GM21528 (cell line): Measurements from ENCODE around the gene ZCCHC13.
"Not testable (repeated sequence)": the region's sequence is repeated elsewhere in the genome, so short reads cannot be mapped to it uniquely, and the experiment has no call there.

Experiments
- ATAC-seq: cut with Tn5 transposase; IDR thresholded peaks from one replicate; pipeline ENCODE4 v1.9.1; 2021; ENCODE audit warnings: mild to moderate bottlenecking, moderate library complexity; ENCODE audit not compliant: unreplicated experiment, low FRiP score

Gene ZCCHC13

DNA sequence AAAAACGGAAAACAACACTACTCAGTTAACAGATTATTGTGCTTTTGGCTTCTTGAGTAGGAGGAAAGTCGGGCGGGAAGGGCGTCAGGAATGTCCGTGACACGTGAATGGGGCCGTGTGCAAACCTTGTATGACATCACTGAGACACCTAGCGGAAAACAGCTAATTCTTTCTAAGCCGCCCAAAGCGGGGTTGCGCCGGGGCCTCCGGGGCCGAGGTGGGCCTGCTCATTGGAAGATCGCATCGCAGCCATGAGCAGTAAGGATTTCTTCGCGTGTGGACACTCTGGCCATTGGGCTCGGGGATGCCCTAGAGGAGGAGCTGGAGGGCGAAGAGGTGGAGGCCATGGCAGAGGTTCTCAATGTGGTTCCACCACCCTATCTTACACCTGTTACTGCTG lies at the start of gene ZCCHC13:
TSS of gene ZCCHC13 (plus strand) at position 165 of the 400 bp plus-strand sequence. CDS start at position 252, 87 bp downstream.
- ATAC-seq = no peak

DNA sequence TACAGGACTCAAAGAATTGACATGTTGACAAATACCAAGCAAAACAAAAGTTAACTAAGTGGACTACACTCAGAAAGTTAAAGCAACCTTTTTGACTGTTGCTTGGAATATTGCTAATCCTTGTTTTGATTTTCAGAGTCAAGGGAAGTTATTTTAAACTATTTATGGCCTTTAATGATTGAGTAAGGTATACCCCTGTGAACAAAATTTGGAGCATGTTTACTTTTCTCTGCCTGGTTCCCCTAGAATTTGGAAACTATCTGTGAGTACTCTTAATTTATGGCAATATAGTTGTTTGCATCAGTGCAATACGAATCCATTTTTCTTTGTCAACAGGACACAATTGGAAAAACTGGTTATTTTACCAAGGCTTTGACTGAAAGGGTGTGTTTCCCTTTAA lies 45.9 kb upstream of the ZCCHC13 start:
- ATAC-seq = not testable (repeated sequence)

DNA sequence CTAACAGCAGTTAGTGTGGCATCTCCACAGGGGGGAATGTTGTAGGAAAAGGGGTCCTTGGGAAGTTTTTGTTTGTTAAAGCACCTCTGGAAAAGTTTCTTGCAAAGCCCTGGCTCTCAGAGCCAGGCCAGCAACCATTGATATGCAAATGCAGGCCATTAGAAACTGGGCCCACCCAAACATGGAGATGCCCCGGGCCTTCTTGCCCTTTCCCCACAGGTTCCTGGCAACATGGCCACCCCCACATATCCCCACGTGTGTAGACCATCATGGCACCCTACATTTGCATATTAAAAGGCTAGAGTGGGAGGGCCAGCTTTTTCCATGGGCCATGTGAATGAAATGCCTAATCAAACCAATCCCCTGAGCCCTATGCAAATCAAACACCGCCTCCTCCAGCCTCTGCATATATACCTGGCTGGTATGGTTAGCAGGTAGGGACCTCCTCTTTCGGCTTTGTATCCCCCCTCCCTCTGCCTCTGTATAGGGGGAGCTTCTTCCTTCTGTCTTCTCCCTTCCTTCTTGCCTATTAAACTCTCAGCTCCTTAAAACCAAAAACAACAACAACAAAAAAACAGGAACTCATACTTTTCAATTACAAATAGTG lies 44.0 kb upstream of the ZCCHC13 start:
- ATAC-seq = no peak

DNA sequence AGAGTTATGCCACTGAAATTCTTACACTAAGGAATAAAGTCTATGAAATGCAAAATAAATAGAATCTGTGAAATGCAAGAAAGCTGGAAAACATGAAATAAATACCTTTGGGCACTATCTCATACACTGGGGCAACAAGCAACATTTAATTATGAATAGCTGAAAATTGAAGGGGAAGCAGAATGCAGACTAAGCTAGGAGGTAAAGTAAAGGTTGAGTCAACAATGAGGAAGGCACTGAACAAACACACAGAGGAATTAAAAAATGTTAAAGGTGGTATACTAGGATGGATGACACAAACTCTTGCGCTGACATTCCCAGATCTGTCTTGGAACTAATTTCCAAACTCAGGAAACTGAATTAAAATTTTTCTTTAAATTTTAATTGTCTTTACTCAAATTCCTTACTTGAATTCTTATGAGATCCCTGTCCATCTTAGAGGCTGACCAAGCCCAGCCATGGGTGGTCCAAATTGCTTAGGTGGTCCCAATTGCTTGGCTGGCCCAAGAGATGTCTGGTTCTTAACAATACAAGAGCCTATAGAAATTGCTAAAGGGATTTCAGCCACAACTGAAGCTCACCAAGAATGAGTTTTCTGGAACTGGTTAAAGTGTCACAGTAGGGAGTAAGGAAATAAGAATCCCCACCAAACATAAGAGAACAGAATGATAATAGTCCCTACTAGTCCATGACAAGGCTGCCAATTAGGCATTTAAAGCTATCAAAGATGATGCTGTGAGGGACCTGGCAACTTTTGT lies 41.3 kb upstream of the ZCCHC13 start:
- ATAC-seq = no peak

DNA sequence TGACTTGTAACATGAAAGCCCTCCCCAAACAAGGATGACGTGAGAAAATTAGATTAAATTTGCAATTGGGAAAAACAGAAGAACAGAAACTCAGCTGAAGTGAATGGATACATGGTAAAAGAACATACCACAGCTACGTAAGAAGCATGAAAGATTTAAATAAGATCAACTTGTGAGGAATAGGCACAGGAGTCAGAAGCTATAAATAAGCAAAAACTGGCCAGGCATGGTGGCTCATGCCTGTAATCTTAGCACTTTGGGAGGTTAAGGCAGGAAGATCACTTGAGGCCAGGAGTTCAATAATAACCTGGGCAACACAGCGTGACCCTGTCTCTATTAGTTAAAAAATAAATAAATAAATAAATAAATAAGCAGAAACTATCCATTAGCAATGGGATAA lies 33.6 kb upstream of the ZCCHC13 start:
- ATAC-seq = no peak

DNA sequence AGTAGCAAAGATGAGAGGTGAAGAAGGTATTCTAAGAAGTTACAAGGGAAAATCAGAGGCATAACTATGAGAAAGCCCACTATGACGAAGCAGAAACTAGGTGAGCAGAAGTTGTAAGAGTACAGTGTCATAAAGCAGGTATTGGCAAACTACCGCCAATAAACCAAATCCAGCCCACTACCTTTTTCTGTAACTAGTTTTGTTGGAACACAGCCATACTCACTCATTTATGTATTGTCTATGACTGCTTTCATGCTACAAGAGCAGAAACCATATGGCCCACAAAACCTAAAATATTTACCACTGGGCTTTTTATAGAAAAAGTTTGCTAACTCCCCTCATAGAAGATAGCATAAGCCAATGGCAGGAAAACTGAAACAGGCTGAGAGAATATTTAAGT lies 31.8 kb upstream of the ZCCHC13 start:
- no peak for ATAC-seq

DNA sequence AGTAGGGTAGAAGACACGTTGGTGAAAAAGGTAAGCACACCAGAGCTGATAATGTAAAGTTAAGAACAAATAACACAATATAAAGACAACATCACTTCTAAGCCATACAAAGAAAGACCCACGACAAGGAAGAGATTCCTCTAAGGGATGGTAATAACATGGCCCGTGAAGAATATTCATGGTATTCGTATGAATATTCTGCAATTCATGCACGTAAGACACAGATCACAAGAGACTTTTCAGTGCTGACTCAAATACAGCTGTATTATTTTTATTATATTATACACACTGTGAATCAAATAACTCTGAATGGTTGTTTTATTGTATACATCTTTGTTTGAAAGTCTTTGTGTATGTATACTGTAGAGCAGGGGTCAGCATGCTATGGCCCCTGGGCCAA lies 29.5 kb upstream of the ZCCHC13 start:
- ATAC-seq = no peak

DNA sequence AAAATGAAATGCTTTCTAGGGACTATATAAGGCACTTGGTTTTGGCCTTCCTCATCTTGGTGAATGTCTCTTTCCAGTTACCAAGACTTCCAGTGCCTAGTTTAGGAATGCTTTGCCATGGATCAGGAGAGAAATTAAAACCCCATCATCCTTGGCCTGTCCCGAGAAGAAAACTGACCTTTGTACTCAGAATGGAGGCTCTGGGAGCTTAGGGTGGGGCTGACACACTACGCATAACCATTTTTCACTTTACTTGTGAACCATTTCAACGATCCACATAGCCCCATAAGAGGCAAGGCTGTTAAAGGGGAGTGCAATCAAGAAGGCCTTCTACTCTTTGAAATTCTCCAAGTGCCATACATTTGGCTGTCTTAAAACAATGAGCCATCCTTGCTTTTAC lies 26.7 kb upstream of the ZCCHC13 start:
- no peak for ATAC-seq

DNA sequence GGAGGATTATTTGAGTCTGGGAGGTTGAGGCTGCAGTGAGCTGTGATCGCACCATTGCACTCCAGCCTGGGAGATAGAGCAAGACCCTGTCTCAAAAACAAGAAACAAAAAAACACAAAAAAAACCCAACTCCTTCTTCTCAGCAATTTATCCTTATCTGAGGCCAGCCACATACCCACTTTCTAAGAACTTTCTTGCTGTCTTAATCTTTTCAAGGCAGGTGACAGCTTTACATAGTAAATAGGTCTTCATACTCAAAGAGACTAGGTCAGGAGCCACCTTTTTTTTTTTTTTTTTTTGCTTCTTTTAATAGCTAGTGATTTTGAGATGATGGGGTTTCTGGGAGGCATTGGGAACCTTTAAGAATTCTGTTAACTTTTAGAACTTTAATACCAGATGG lies 26.1 kb upstream of the ZCCHC13 start:
- no peak for ATAC-seq

DNA sequence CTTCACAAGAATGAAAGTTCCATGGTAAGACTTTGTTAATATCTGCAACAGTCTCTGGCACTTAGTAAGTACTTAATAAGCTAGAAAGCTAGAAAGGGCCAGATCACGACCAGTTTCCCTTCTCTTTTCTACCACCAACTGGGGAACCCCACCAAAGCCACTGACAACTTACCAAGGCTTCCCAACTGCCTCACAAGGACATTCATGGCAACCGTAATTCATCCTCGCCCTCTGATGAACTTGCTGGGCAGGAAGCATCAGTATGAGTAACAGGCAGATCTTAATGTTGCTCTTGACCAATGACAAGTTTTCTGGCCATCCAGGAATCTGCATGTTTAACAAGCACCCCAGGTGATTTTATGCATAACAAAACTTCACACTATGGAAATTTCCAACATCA lies 23.2 kb upstream of the ZCCHC13 start:
- peak; percentile 66 for ATAC-seq

DNA sequence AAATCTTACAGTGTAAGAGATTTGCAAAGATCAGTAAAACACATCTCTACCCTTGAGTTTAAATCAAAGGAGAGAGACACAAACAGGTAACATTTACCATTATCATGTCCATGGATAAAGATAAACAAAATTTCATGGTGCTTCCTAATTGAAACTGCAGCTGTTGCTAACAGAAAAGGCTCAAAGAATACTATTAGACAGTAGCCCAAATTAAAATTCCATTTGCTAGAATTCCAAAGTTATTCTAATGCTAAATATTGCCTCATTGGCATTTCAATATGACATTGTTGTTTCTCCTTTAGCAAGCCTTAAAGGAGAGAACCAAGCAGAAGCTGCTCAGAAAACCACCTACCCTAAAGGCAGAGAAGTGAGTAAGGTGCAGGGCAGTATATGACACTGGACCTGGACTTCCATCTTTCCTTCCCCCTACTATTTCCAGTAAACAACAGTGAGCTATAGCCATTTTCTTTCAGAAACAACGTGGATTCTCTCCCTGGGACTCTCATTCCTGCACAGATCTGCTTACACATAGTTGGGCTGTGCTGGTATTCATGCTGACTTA lies 19.5 kb upstream of the ZCCHC13 start:
- no peak for ATAC-seq

DNA sequence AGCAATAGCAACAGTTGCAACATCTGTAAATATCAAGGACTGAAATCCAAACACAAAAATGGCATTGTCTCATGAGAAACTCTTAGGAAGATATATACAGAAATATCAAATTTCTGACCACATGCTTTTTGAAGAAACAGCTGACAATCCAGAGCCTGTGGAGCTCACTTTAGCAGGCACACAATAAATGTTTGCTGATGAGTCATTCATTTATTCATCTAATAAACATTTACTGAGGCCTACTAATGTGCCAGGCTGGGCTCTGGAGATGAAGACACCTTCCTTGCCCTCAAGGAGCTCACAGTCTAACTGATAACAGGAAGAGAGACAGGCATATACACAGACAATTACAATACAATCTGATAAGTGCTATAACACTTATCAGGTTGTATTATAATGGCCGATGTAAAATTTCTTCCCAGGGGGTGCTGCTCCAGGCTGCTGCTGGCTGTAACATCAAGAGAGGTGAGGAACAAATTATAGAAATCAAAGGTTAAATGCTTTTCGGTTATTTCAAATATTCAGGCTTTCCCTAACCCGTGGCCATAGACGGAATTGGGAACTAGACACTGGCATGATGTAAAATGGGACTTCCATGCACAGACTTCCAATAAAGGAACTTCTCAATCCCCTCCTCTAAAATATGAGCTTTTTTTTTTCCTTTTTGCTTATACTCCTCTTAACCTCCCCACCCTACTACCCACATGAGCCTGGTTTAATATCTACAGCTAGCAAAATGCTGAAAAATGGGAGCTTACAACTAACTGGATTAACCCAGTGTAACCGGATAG lies 16.8 kb upstream of the ZCCHC13 start:
- no peak for ATAC-seq

DNA sequence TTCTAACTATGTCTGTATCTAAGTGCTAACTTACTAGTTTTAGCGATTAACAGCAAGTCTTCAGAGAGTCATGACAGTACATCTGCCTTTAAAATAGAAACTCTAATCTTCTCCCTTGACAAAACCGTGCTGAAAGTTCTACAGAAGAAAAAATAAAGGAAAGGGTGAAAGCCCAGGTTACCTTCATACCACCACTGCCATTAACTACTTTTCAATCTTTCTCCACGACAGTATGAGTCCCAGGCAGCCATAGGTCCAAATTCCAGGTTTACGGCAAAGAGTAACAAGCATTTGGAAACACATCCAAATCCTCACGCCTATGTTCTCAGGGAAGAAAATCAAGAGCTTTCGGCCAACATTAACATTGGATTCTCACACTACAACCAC lies 12.4 kb upstream of the ZCCHC13 start:
- no peak for ATAC-seq

DNA sequence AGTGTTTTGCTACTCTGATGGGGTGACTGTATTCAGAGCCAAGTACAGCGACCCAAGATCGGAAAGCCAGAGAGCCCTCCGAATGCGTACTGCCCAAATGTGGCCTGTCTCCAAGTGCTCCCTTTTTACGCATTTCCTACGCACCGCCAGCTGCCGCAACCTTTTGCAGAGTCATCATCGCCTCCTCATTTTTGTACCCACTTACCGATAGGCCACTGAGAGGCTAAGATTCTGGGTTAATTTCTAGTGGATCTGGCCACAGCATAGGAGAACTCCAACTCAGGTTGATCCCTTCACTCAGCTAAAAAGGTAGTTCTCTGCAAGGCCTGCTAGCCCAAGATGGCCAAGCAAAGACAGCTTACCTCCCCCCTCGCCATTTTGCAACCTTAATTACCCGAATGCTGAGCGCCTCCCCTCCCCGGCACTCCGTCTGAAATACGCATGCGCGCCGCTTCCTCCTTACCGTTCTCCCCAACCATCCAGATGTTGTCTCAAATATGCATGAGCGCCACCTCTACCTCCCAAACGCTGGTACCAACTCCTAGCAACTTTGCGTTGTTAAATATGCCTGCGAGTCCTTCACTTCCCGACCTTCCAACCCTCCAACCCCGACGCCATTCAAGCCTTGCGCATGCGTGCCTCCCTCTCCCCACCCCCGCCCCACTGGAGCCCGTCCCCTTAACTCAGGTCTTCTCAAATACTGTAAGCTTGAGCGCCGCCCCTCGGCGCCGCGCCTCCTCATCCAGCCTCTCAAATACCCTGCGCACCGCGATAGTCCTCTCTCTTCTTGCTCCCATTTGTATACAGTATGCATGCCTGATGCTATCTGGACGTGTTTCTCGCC lies 11.8 kb upstream of the ZCCHC13 start:
- ATAC-seq = peak; percentile 92

DNA sequence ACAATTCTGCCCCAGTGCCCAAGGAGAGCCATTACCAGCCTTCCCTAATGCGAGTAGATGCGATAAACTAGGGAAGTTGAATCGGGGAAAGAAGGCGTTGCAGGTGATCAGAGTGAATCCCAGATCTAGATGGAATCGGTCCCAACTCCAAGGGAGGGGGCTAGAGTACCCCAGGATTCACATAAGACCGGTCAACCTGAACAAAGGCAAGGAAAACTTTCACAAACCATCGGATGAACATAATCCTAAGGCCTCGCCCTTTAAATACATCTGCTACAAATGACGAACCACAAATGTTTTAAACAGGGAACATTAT lies 11.2 kb upstream of the ZCCHC13 start:
- ATAC-seq = peak; percentile 3

DNA sequence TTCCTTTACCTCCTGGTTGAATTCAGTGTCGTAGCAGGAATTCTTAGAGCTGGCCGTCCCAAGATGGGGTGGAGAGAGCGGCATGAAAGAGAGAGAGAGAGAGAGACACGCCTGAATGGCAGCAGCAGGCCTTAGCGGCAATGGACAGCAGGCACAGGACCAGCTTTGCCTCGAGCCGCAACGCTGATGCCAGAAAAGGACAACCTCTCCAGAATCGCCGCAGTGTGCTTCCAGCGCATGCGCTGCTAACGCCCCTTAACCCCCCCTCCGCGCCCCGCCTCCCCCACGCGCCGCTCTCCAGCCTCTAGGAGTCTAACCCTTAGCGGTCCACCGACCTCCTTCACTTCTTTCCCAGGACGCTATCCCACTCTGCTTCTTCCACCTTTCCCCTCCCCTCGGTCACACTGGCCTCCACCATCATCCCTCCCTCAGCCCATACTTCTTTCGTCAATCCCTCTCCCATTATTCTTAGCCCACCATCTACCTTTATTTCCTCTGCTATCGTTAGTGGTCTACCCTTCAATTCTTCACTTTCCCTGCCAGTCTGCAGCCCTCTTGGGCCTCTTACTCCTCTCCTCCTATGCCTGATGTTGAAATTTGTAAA lies 10.5 kb upstream of the ZCCHC13 start:
- no peak for ATAC-seq

DNA sequence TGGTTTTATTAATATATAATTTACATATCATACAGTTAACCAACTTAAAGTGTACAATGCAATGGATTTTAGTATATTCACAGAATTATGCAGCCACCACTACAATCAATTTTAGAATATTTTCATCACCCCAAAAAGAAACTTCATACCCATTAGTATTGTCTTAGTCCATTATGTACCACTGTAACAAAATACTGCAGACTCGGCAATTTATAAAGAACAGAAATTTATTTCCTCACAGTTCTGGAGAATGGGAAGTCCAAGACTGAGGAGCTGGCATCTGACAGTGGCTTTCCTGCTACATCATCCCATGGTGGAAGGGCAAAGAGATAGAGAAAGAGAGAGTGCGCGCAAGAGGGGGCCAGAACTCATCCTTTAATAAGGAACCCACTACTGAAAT lies 8.9 kb upstream of the ZCCHC13 start:
- ATAC-seq = no peak

DNA sequence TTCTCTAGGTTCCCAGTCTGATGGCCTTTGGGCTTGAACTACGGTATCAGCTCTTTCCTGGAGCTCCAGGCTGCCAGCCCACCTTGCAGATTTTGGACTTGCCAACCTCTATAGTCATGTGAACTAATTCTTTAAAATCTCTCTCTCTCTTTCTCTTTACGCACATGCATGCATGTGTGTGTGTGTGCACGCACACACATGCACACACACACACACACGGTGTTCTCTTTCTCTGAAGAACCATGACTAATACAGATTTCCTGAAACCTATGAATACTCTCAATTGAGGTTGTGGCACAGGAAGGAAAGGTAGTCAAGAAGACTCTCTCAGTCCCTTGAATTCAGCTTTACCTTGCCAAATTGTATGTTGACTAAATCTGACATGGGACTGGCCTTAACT lies 6.2 kb upstream of the ZCCHC13 start:
- no peak for ATAC-seq

DNA sequence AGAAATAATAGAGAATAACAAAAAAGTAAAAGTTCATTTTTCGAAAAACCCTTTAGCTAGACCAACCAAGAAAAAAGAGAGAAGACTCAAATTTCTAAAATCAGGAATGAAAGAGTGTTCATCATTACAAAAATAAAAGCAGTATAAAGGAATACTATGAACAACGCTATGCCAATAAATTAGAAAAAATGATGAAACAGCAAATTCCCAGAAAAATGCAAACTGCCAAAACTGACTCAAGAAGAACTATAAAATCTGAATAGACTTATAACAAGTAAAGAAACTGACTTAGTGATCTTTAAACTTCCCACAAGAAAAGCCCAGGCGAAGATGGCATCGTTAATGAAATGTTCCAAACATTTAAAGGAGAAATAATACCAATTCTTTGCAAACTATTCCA lies 3.1 kb upstream of the ZCCHC13 start:
- ATAC-seq = no peak

DNA sequence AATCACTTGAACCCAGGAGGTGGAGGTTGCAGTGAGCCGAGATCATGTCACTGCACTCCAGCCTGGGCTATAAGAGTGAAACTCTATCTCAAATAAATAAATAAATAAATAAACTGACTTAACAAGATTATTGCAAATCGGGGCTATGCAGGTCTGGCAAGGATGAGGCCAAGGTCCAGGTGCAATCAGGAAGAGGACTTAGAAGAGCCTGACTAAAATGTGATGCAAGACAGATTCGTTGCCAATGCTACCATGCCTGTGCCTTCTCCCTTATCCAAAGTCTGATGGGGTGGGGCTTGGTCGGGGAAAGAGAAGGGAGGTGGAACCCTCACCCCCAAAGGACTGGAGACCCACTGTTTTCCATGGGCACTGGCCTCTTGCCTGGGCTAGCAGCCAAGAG lies 14.7 kb downstream of the ZCCHC13 start:
- no peak for ATAC-seq
